HG03039 (cell line): ENCODE results near the gene ENTPD7.

Source experiments
- ATAC-seq: cut with Tn5 transposase; IDR thresholded peaks from one replicate; pipeline ENCODE4 v1.9.1; 2021; ENCODE audit warnings: mild to moderate bottlenecking, moderate library complexity; ENCODE audit not compliant: unreplicated experiment

The ENTPD7 gene

DNA sequence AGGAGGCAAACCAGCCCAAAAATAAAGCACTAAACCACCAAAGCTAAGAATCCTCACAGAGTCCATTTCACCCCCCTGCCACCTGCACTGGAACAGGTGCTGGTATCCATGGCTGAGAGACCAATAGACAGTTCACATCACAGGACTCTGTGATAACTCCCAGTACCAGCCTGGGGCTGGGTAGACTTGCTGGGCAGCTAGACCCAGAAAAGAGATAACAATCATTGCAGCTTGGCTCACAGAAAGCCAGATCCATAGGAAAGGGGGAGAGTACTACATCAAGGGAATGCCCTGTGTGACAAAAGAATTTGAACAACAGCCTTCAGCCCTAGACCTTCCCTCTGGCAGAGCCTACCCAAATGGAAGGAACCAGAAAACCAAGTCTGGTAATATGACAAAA, 25.5 kb upstream of the ENTPD7 start:
- no peak for ATAC-seq

DNA sequence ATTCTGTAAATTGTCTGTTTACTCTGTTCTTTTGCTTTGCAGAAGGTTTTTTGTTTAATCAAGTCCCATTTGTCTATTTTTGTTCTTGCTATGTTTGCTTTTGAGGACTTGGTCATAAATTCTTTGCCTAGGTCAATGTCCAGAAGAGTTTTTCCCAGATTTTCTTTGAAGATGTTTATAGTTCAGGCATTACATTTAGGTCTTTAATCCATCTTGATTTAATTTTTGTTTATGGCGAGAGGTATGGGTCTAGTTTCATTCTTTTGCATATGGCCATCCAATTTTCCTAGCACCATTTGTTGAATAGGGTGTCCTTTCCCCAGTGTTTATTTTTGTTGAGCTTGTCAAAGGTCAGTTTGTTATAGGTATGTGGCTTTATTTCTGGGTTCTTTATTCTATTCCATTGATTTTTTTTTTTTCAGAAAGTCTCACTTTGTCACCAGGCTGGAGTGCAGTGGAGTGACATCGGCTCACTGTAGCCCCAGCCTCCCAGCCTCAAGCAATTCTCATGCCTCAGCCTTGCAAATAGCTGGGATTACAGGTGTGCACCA, 11.6 kb upstream of the ENTPD7 start:
- ATAC-seq: no peak

DNA sequence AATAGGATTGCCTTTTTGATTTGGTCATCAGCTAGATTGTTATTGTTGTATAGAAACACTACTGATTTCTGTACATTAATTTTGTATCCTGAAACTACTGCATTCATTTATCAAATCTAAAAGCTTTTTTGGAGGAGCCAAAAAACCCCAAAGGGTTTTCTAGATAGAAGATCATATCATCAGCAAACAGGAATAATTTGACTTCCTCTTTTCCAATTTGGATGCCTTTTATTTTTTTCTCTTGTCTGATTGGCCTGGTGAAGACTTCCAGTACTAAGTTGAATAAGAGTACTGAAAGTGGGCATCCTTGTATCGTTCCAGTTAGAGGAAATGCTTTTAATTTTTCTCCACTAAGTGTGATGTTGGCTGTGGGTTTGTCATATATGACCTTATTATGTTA, 10.6 kb upstream of the ENTPD7 start:
- no peak for ATAC-seq

DNA sequence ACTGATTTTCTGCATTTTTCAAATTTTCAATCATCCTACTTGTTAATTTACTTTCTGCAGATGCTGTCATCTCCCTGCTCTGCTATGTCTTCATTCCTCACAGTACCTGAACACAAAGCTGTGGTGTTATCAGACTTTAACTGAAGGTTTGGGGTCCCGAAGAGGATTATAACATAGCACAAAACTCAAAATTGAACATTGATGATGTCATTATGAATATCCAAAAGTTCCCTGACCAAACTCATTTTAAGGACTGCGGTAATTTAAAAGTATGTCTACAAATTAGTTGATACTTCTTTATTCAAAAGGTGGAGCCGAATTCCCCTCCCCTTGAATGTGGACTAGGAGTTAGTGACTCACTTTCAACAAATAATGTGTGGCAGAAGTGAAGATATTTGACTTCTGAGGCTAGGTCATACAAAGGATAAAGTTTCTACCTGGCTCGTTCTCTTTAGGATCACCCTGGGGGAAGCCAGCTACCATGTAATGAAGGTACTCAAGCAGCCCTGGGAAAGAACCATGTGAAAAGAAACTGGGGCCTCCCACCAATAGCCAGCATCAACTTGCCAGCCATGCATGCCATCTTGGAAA, 6.4 kb upstream of the ENTPD7 start:
- no peak for ATAC-seq

DNA sequence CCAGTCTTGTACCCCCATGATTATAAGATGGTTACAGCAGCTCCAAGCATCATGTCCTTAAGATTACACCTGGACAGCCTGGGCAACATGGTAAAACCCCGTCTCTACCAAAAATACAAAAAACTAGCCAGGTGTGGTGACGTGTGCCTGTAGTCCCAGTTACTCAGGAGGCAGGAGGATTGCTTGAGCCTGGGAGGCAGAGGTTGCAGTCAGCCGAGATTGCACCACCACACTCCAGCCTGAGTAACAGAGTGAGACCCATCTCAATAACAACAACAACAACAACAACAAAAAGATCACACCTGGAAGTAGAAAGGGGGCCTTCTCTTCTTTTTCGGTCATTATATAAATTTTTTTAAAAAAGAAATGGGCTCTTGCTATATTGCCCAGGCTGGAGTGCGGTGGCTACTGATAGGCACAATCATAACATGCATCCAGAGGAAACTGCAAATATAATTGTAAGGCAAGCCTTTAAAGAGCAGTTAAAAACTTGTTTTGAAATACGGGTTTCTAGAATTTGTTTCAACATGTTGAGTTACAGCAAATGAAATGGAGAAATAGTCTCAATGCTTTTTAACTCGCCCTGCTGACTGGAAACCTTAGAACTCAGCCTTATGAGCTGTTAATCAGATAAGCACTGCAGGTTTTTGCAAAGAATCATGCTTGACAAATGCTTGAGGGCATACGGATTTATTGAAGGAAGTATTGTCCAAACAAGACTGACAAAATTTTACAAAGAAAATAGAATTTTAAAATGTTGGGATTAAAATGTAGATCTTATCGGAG, 4.7 kb upstream of the ENTPD7 start:
- no peak for ATAC-seq

DNA sequence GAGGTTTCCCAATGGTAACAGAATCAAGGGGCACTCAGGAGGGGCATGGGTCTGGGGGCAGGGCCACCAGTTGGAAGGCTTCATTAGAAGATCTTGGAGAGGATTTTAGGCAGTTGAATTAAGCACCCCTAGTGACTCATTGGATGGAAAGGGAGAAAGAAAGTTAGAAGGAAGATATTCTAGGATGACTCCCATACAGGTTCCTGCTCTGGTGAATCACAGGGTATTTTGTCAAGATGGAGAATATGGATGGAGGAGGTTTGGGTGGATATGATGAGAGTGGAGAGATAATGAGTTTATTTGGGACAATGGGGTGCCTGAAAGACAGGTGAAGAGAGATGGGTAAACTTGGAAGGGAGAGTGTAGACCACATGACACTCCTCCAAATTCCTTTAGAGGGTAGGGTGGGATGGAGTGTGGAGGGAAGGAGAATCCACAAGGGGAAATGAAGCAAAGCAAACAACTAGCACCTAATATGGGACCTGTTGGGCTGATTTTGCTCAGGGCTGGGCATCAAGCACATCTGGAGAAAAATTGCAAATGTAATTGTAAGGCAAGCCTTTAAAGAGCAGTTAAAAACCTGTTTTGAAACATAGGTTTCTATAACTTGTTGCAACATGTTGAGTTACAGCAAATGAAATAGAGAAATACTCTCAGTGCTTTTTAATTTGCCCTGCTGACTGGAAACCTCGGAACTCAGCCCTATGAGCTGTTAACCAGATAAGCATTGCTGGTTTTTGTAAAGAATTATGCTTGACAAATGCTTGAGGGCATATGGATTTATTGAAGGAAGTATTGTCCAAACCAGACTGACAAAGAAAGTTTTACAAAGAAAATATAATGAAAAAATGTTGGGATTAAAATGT, 2.9 kb upstream of the ENTPD7 start:
- ATAC-seq: no peak

DNA sequence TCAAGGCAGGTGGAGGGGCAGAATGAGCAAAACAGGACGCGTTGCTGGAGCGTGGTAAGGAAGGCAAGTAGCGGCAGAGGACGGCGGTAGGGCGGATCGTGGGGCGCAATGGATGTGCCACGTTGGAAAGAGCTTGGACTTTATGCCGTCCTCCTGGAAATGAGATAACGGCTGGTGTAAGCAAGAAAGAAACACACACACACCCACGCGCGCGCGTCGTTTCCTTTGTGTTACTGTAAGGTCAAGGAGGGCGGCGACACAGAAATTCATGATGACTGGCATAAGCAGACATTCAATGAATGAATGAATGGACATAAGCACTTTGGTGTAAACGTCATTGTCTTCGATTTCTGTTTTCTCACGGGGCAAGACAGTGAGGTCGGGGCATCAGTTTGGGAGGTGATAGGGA, 683 bp upstream of the ENTPD7 start:
- ATAC-seq: peak; percentile 3

DNA sequence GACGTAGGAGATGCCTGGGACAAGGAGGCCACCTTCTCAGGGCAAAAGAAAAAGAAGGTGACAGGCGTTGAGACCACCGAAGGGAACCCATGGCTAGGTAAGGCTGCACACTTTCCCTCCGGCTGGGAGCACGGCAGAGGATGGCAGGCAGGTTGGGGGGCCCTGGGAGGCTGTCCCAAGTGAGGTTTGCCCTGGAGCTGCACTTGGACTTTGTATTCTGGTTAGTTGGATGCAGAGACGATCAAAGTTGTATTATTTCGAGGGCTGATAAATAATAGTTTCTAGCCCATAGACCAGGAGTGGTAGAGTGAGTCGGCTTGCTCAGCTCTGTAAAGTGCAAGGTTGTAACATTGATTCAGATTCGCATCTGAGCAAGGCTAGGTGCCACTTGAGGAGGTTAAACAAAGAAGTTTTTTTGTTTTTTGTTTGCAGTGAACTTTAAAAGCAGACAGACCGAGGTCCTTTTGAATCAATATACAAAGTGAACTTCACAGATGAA, 608 bp downstream of the ENTPD7 start:
- ATAC-seq: no peak

DNA sequence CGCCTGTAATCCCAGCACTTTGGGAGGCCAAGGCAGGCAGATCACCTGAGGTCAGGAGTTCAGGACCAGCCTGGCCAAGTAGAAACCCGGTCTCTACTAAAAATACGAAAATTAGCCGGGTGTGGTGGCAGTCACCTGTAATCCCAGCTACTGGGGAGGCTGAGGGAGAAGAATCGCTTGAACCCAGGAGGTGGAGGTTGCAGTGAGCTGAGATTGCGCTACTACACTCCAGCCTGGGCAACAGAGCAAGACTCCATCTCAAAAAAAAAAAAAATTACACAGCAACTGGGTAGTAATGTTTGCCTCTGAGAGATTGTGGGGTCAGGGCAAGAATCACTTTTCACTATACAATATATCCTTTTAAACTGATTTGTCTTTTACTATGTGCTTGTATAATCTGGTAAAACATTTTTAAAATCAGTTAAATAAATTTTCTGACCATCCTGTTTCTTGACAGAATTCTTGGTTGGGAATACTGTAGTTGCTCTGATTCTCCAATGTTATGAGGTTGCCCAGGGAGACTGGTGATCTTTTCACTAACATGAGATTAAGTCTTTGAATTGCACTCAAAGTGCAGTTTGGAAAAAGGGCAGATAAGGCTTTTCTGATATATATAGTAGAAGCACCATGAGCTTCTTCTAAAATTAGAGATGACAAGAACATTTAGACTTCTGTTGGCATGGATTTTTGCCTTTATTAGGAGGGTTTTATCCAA, 1.5 kb downstream of the ENTPD7 start:
- ATAC-seq: no peak

DNA sequence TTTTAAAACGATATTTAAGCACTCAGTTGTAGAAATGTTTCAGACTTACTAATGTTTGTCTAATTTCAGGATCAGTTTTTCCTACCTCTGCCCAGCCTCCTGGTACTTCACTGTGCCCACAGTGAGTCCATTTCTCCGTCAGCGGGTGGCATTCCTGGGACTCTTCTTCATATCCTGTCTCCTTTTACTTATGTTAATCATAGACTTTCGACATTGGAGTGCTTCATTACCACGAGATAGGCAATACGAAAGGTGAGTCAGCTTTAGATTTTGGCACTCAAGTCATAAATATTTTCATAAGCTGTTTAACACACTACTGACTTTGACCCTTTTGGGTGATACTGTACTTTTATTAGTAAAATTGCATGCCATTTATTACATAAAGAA, 2.1 kb downstream of the ENTPD7 start:
- no peak for ATAC-seq

DNA sequence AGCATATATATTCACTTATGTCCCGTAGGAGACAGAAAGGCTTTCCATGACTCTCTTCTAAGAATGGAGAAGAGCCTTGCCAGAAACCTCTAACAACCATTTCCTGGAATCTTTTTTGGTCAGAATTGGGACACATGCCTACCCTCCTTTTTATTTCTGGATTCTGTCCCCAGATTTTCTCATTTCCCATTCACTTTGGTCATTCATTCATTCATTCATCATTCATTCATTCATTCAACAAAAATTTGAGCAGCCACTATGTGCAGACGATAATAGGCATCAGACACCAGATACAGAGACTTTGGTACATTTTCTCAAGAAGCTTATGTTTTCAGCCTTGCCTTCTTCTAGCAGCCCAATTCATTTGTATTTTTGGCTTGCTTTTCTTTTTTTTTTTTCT, 6.0 kb downstream of the ENTPD7 start:
- ATAC-seq: no peak

DNA sequence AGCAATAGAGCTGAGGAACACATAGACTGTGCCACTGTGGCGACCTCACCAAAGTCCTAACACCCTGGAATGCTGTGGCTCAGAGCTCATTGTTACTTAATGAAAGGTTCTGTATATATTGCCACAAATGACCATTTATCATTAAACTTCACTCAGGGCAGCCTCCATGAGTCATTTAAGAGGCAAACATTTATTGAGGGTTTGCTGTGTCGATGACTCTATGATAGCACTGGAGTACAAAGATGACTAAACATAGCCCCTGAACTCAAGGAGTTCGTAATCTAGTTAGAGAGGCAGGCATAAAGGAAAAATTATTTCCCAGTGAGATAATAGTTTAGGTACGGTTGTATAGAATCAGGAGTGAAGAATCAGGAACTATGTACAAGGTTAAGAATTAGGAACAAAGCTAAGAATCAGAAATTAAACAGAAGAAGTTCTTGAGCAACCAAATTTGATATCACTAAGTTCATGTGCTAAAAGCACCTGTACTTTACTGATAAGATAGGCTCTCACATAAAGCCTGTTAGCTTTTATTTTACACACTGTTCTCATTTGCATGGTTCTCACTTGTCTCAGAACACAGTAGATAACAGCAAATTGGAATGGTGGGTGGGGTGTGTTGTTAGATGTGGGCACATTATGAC, 7.9 kb downstream of the ENTPD7 start:
- ATAC-seq: no peak

DNA sequence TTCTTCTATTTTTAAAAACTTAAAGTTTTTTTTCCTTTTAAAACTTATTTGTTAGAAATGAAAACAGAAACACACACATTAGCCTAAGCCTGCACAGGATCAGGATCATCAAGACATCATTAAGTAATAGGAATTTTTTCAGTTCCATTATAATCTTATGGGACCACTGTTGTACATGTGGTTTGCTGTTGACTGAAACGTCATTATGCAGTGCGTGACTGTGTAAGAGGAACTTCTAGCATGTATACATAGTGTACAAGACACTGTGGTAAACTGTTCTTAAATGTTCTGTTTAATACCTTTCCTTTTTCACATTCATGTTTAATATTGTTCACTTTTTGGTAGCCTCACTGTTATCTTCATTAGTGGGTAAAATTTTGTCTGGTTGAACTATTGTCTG, 12.1 kb downstream of the ENTPD7 start:
- no peak for ATAC-seq

DNA sequence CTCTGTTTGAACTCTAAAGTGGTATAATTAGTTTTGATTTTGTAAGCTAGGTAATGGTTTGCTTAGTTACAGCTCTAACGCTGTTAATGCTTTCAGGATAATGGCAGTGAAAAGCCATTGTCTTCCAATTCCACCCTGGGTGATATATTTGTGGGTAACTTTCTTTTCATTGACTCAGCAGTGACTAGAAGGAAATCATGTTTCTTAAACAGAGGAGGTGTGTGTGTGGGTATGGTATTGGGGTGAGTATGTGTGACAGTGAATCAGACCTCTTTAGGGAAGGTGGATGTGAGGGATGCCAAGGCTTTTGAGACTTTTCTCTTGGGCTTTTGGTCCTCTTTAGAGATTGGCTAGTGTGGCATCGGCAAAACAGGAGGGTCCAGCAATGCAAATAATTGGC, 13.6 kb downstream of the ENTPD7 start:
- ATAC-seq: no peak

DNA sequence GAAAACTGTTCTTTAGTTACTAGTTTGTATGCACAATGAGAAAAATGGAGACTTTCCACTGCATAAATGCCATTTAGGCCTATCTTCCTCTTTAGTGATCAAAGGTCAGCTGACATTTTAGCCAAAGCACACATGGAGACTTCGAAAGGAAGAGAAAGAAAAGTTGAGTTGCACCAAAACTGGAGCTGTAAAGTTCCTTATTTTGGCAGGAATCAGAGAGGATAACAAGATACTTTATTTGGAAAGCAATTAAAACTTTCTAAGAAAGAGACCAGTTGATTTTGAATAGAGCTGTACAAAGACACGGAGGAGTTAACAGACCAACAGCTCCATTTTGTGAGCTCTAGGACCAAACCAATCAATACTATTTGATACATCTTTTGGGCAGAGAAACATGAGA, 14.2 kb downstream of the ENTPD7 start:
- ATAC-seq: no peak

DNA sequence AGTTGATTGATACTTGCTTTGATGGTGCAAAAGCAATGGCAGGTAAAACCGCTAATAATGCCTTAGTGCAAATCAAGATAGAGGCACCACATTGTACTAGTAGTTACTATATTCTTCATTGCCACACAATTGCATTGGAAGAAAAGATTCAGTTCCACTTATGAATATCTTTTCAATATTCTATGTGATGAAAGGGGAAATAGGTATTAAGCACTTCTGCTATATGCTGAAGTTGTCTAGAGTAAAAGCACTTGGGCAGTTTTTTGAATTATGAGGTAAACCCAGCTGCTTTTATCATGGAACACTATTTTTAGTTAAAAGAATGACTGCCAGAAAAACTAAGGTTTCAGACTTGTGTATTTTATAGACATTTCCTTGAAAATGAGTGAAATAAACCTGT, 15.5 kb downstream of the ENTPD7 start:
- no peak for ATAC-seq

DNA sequence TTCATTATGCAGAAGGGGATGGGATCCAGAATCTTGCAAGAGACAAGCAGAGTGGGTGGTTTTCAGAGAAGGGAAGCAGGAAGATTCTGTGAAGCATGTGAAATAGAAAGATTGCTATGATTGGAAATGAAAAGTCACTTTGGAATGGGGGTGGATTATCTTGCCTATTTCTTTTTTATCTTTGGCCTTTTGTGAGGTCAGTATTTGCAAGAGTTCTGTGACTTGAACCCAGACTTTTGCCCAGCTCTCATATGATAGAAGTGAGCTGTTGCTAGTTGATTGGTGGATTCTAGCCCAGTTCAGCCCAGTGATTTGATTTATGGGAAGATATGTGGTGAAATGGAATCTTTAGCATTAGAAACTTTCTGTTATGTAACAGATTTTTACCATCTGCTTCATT, 17.1 kb downstream of the ENTPD7 start:
- ATAC-seq: no peak

DNA sequence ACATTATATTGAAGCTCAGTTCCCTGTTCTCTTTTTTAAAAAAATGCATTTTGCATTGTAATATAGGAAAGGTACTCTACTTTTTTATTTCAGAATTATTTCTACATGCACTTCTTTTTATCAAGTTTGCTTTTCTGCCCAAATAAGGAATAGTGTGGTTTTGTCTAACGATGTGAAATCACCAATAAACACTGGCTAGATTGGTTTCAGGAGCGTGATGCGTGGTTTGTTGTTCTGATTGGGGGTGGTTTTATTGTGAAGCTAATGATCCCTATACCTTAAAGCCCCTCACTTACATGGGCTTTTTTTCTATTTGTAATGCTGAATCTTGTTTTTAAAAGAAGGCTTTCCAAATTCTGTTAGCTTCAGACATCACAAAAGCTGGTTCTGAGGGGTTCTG, 17.6 kb downstream of the ENTPD7 start:
- ATAC-seq: no peak

DNA sequence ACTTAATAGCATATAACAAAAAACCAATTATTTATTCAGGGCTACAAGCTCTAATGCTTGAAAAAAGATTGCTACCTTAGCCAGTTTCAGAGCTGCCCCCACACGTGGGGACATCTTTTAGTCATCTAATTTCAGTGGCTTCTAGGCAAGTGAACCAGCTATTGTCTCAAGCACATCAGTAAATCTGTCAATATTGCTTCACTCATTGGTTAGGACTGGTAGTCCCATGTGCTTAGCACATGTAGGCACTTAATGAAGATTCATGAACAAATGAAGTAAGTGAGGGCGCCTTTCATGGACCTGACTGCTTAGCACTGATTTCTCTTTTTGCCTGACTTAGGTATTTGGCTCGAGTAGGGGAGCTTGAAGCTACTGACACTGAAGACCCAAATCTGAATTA, 19.6 kb downstream of the ENTPD7 start:
- no peak for ATAC-seq

DNA sequence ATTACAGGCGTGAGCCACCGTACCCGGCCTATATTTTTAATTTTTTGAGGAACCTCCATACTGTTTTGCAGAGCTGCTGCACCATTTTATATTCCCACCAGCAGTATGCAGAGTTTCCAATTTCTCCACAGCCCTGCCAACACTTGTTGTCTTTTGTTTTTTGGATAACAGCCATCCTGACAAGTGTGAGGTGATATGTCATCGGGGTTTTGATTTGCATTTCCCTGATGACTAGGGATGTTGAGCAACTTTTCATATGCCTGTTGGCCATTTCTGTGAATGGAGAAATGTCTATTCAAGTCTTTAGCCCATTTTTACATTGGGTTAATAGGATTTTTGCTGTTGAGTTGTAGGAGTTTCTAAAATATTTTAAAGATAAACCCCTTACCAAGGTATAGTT, 22.2 kb downstream of the ENTPD7 start:
- ATAC-seq: no peak
